HG02973 (cell line): ENCODE data around the gene FBLN2.
"Not testable (repeated sequence)": the region's sequence is repeated elsewhere in the genome, so short reads cannot be mapped to it uniquely, and the experiment has no call there.

Source experiments
- ATAC-seq: cut with Tn5 transposase; IDR thresholded peaks from one replicate; pipeline ENCODE4 v1.9.1; 2021; ENCODE audit warnings: moderate library complexity; ENCODE audit not compliant: unreplicated experiment

FBLN2 gene

DNA sequence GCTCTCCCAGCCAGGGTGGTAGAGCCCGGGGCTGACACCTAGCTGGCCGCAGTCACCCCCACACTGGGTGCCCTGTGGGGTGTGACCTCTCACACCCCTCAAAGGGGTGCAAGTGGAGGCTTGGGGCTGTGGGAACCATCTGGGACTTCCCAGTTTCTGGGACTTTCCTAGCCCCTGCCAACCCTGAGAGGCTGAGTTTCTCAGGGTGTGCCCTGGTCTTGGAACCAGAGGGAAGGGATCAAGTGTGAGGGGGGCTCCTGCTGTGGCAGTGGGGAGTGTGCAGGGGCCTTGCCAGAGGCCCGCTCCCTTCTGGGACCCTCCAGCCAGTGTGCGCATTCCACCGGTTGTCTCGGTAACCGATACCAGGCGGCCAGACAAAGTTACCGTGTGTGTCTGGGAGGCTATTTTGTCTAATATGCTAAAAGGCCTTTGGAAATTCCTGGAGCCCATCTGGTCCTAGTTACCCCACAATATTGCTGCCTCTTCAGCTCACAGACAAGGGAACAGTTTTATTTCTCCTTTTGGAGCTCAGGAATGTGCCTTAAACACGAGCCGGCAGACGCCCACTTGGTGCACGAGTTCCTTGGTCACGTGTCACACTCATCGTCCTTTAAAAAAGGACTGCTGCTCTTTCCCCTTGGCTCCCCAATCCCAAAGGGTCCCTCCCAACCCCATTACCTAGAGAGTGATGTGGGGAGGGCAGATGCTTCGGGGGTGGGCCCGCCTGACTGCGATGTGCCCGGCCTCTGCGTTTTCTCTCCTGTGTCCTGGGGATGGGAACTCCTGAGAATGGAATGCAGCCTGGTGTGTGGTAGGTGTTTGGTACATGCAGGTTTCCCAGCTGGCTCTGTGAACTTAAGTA lies 35.6 kb upstream of the FBLN2 start:
- no peak for ATAC-seq

DNA sequence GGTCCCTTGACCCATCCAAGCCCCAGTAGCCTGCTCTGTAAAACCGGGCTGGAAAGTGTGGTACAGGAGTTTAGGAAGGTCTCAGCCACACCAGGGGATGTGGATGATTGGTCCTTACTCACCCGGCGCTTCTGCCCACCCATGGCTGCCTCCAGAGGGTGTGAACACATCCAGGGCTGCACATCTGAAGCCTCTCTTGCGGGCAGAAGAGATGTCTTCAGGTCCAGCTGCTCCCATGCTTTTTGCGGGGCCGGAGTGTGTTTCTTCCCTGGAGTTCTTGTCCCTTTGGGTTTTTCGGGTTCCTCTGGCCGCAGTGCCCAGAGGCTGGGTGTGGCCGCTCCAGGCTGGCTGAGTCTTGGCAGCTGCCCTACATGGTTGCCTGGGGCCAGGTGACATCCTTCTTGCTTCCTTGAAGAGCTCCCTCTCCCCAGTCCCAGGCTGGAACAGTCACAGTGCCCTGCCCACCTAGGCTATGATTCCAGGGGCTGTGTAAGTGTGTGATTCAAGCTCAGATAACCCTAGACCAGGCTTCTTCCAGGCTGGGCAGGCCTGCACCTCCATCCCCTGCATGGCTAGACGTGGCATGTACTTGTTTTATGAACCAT lies 34.9 kb upstream of the FBLN2 start:
- no peak for ATAC-seq

DNA sequence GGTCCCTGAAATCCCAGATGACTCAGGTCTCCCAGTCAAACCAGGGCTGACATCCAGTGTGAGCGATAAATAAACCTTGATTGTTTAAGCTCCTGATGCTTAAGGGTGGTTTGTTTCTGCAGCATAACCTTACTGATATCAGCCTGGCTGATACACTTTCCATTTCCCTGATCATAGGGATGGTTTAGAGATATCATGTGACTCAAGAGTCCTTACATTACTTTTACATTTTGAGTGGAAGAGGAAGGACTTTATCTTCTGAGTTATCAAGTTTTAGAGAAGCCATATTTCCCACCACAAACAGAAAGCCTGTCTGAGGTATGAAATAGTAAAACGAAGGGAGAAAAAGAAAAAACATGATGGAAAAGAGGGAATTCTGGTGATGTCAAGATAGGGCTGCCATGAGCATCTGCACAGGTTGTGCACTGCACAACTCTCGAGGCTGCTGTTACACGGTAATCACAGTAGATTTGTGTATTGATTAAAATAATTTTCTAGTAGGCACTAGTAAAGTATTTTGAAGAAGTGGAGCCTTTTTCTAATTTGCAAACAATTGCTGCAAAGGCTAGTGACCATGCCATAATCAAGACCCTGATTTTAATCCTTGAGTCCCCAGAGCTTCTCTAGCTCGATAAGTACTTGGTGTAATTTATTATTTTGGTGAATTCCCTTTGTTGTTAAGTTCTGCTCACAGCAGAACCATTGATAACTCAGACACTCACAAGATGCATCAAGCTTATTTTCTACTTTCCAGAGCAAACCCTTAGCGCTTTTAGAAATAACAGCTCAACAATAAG lies 34.1 kb upstream of the FBLN2 start:
- no peak for ATAC-seq

DNA sequence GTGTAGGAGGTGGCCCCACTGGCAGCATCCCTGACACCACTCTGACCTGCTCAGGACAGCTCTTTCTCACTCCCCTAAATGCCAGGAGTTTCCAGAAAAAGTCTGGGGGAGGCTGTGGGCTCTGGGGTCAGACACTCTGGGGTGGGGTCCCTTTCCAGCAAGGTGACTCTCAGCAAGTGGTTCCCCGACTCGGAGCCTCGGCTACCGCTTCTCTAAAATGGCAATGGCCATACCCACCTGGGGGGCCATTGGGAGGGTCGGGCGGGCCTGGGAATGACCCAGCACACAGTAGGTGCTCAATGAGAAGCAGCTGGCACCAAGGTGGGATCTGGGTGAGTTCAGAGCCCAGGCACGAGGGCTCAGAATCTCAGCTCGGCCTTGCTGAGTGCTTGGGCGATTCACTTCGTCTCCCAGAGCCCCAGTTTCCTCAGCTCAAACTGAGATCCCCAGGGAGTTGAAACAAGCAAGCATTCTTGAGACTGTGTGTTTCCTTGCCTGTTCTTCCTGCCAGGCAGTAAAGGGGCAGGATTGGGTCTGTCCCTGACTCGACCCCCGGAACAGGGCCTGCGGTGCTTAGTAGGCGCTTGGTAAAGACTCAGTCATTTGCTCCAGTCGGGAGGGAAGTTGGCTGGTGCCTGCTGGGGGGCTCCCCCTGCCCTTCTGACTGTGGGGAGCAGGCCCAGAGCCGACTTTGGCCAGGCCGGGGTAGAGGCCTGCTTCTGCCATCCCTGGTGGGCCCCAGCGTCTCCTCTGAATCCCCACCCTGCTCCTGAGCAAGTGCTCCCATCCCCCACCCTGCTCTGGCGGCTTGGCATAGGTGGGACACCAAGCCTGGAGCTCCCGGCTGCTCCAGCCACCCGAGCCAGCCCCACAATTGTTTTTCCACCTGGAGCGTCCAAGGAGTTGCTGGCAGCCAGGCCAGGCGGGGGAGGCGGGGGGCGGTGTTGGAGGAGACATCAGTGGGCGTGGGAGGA lies 32.9 kb upstream of the FBLN2 start:
- no peak for ATAC-seq

DNA sequence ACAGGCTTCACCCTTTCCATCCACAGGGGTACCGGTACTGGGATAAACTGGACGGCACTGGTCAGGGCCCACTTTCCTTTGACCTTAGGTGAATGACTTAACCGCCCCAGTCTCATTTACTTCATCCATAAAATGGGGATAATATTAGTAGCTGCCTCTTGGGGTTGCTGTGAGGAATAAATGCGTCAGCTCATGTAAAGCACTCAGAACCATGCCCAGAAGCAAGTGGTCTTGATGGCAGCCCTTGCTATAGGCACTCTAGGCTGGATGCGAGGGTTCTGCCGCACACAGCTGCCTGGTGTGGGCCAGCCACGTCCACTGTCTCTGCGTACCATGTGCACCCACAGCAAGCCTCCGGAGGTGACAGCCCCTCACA lies 32.2 kb upstream of the FBLN2 start:
- ATAC-seq: no peak

DNA sequence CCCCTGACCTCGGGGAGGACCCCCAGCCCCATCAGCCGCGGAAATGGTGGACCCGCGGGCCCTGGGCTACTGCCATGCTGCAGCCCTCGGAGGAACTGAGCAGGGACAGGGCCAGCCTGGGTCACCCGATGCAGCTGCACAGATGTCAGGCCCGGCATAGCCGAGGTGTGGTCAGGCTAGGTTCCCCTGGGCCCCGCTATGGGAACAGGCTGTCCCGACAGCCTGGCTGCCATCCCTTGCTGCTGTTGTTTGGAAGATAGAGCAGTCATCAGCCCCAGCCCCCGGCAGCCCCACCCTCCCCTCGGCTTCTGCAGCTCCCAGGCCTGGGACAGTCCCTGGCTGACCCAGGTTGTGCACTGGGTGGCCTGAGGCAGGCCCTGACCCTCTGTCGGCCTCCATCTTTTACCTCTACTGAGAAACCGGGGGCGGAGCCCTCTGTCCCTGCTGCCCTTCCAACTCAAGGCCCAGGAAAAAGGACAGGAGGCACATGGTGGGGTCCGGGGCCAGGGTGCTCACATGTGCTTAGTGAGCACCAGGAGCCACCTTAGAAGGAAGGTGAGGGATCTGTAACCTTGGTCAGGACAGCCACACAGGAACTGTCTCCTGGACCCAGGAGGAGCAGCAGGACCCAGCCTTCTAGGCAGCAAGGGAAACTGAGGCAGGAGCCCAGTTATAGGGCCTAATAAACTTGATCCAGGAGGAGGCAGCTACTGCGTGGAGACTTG lies 31.5 kb upstream of the FBLN2 start:
- ATAC-seq: no peak

DNA sequence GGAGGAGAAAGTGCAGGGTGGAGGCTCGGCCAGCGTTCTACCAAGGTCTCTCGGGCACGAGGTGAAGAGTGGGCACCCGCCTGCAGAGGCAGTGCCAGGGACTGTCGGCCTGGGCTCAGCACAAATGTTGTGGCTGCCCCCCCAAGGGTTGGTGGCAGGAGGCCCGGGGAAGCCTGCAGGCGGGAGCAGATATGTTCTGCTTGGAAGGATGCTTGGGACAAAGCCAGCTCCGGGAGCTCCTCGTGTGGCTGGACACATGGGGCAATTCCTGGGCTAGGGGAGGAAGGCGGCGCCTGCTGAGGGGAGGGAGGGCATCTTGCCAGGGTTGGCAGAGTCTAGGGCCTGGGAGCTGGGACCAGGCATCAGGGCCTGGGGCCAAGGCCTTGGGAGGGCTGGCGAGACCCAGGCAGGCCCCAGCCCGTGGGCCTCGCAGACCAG lies 30.4 kb upstream of the FBLN2 start:
- no peak for ATAC-seq

DNA sequence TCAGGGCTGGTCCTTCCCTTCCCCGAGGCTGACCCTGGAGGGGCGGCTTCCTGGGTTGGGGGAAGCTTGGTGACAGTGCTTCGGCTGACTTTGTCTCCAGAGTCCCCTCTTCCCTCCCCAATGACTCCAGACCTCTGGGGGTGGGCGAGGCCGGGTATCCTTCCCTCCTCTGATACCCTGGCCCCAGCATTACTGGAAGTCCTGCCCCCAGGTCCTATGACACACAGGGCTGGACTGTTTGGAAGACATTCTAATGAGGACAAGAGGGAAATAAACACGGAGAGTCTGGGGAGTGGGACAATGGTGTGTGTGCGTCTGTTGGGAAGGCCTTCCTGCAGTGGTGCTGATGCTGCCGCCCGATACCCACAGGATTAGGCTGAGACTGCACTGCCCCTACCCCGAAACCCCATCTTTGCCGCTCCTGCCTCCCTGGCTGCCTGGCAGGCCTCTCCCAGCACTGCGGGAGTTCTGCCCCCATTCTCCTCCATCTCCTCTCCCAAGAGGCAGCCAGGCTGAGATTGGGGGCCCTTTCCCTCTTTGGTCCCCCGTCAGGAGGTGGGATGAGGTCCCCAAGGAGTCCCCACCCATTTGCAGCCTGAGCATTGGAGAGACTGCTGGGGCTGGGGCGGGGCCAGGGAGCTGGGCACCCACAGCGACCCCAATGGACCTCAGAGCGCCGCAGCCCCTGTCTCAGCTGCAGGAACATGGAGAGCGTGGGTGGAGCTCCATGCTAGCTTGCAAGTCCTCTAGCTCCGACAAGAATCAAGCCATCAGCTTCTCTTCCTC lies 29.7 kb upstream of the FBLN2 start:
- ATAC-seq: no peak

DNA sequence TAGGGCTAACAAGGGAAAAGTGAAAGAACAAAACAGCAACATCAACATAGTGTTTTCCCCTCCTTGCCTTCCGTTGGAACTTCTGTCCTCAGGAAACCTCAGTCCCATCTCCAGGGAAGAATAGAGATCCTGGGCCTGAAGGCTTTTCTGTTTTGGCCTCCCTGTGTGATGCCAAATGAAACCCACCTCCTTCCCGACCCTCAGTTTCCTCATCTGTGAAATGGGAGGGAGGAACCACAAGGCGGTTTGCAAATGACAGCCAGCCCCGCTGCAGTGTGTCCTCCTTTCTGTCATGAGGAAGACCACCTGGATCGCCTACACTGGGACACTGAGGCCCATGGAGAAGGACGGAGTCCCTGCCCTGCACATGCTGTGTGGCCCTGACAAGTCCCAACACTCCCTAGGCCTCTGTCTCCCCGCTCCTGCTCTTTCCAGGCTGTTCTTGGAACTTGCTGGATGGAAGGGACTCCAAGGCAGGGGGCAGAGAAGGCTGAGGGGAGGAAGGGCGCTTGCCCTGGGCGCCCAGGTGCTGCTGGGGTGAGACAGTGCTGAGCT lies 28.5 kb upstream of the FBLN2 start:
- no peak for ATAC-seq

DNA sequence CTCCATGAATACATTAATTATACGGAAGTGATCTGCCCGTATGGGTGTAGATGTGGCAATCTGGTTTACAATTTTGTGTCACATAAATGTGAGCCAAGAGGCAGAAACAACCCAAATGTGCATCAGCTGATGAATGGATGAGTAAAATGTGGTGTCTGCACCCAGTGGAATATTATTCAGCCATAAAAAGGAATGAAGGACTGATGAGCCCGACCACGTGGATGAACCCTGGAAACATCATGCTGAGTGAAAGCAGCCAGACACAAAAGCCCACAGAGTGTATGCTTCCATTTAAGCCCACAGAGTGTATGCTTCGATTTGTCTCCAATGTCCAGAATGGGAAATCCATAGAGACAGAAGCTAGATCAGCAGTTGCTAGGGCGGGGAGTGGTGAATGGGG lies 27.6 kb upstream of the FBLN2 start:
- ATAC-seq: no peak

DNA sequence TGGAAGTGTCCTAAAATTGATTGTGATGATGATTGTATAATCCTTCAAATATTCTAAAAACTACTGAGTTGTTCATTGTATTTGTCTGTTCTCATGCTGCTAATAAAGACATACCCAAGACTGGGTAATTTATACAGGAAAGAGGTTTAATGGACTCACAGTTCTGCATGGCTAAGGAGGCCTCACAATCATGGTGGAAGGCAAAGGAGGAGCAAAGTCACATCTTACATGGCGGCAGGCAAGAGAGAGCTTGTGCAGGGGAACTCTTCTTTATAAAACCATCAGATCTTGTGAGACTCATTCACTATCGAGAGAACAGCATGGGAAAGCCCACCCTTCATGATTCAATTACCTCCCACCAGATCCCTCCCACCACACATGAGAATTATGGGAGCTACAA lies 27.2 kb upstream of the FBLN2 start:
- not testable (repeated sequence) for ATAC-seq

DNA sequence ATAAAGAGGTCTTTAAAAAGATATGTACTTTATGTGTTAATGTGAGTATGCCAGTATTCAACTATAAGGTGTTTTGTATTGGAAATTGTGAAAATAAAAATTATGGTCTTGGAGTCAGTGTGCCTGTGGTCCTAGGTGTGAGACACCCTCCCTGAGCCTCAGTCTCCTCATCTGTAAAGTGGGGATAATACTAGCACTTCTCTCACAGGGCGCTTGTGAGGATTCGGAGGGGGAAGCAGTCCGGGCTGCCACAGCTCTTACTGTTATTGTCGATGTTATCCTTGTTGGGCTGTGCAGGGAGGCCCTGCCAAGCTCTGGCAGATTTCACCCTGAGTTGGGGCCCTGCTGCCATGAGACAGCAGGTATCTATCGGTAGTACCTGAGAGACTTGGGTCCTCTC lies 26.7 kb upstream of the FBLN2 start:
- ATAC-seq: no peak

DNA sequence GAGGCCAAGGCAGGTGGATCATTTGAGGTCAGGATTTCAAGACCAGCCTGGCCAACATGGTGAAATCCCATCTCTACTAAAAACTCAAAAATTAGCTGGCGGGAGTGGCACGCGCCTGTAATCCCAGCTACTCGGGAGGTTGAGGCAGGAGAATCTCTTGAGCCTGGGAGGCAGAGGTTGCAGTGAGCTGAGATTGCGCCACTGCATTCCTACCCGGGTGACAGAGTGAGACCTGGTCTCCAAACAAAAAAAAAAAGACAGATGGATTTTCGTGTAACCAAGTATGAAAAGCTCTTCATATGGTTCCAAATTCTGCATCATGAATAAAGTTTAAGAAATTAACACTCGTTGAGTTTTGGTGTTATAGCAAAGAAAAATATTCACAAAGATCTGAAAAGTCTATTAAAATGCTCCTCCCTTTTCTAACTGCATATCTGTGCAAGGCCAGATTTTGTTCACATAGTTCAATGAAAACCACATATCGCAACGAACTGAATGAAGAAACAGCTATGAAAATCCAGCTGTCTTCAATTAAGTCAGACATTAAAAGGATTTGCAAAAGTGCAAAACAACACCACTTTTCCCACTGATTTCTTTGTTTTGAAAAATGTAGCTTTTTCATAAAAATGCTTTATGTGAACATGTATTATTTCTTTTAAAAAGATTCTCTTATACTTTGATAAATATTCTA lies 23.8 kb upstream of the FBLN2 start:
- ATAC-seq: no peak

DNA sequence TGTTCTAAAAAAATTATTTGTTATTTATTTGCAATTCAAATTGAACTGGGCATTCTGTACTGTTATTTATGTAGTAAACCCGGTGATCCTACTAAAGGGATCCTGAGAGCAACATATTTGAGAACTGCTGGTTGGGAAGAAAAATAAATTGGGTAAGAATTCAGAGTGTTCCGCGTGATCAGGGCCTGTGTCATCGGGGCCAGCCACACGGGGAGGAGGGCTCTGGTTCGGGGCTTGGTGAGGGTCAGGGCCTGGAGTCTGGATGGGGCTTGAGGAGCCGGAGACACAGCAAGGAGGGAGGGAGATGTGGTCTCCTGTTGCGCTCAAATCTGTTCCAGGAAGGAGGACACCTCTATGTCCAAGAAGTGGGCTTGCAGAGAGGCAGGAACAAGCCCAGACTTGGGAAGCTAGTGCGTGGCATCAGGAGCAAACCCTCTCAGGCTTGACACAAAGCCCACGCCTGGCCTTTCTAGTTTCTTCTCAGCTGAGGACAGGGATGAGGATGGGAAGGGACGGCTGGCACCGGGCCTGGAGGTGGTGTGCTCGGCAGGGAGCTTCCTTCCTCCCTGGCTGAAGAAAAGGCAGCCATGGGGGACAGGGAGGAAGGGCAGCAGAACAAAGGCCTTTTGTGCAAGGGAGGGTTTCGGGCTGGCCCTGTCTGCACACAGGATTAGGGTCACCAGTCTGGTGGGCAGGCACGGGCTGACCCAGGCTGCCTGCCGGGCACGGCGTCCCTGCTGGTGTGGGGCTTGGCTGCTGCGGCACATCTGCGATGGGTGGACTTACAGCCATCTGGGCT lies 22.9 kb upstream of the FBLN2 start:
- ATAC-seq: no peak

DNA sequence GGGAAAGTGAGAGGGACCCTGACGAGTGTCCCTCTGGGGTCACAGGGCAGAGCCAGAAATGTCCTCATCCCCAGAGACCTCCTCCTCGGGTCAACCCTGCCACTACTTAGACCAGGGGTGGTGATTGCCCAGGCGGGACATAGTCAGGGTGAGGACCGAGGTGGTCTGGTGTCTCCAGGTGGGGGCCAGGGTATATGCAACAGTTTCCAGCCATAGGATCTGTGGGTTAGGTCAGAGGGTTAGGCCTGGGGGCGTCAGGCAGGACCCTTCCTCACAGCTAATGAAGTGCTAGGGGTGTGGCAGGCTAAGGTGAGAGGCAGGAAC lies 22.3 kb upstream of the FBLN2 start:
- no peak for ATAC-seq

DNA sequence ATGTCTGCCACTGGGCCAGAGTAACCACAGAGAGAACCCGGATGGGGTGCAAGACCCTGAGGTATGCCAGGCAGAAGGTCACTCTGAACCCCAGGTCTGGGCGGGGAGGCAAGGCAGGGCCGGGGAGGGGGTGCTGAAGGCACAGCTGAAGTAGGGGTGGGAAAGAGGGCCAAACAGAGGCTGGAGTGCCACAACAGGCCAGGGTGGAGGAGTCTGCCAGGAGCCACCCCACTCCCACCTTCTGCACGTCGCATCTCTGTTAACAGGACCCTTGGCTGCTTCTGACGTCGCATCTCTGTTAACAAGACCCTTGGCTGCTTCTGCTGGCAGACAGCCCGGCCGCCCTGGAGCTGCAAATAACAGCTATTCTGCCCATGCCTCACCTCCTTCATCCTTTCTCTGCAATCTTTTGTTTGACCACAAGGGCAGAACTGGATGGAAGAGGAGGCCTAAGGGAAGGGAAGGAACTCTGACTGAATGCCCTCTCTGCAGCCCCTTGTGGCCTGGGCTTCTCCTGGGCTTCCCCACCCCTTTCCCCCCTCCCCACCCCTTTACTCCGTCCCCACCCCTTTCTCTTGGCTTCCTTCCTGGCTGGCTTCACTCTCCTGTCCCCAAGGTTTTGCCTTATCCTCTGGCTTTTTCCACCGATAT lies 20.6 kb upstream of the FBLN2 start:
- ATAC-seq: no peak
